Ascending aorta (tissue), 2 donors: ENCODE results near the gene DIDO1. TPM values are rescaled to one million over a fixed set of nuclear protein-coding genes. Genes with fewer than 3 reads are reported as not detected.

Source experiments
- DNase-seq, 2 donors: peaks; one replicate each; pipeline ENCODE4 v3.0.0-alpha.2; 2019; ENCODE audit warnings: low spot score in 2 of 2
- H3K27ac ChIP-seq, 2 donors: fragments of 200-600 bp; sonication (generic); one replicate each; pipeline ENCODE4 v1.5.1; 2016 to 2017; ENCODE audit warnings: mild to moderate bottlenecking in 1 of 2
- H3K27me3 ChIP-seq: fragments of 200-600 bp; sonication (generic); one replicate; pipeline ENCODE4 v1.5.1; 2017
- H3K36me3 ChIP-seq, 2 donors: fragments of 200-600 bp; sonication (generic); one replicate each; pipeline ENCODE4 v1.5.1; 2016
- H3K4me1 ChIP-seq, 2 donors: fragments of 200-600 bp; sonication (generic); one replicate each; pipeline ENCODE4 v1.5.1; 2016 to 2017; ENCODE audit warnings: mild to moderate bottlenecking in 1 of 2
- H3K4me3 ChIP-seq, 2 donors: fragments of 200-600 bp; sonication (generic); one replicate each; pipeline ENCODE4 v1.5.1; 2016 to 2017; ENCODE audit warnings: mild to moderate bottlenecking in 1 of 2
- H3K9me3 ChIP-seq, 2 donors: fragments of 200-600 bp; sonication (generic); one replicate each; pipeline ENCODE4 v1.5.1; 2016
- CTCF ChIP-seq, 3 experiments: fragments of 200-600 bp in 2 of 3; fragments of 450-650 bp in 1 of 3; sonication (generic) in 2 of 3; IDR thresholded peaks; one replicate each; pipeline ENCODE4 v1.5.1; 2016 to 2019; ENCODE audit warnings: antibody characterized with exemption in 3 of 3, mild to moderate bottlenecking in 1 of 3, moderate library complexity in 1 of 3
- intact Hi-C: fragments of 100-400 bp; cut with DNase I; formaldehyde crosslinking; loops from one replicate; pipeline ENCODE4 v1.15.1; 2023
- total RNA-seq: library from RNA; depleted of rRNA; stranded (reverse); fragments of >200 nt; gene quantifications from one replicate; pipeline ENCODE4 v1.1.0, GENCODE V29; 2016

DIDO1 gene
- total RNA-seq, 1 donor from 2014 or later: 42.4 TPM

GRCh38 chr20:62898093-62898964 lies 28.0 kb downstream of the DIDO1 start:
- no peak overlapping the region for H3K4me3 ChIP-seq
- no peaks in the 10 kb centered on the region for H3K9me3 ChIP-seq
- peaks cover 8 to 26% of the 10 kb centered on the region in 2 donors for H3K4me1 ChIP-seq
- TF ChIP-seq CTCF (IDR thresholded peaks at IDR 0.05): no peak
- H3K27ac ChIP-seq: peak overlapping the region in 1 of 2 donors; percentile 43
- intact Hi-C loops: no loop called here
- no peaks in the 10 kb centered on the region for H3K27me3 ChIP-seq
- no peak for DNase-seq
- peaks cover 34 to 57% of the 10 kb centered on the region in 2 donors for H3K36me3 ChIP-seq

GRCh38 chr20:62897666-62898065 lies 28.6 kb downstream of the DIDO1 start:
- H3K36me3 ChIP-seq: peaks cover 35 to 57% of the 10 kb centered on the region in 2 donors
- H3K27ac ChIP-seq: peak overlapping the region in 1 of 2 donors; percentile 43

DNA sequence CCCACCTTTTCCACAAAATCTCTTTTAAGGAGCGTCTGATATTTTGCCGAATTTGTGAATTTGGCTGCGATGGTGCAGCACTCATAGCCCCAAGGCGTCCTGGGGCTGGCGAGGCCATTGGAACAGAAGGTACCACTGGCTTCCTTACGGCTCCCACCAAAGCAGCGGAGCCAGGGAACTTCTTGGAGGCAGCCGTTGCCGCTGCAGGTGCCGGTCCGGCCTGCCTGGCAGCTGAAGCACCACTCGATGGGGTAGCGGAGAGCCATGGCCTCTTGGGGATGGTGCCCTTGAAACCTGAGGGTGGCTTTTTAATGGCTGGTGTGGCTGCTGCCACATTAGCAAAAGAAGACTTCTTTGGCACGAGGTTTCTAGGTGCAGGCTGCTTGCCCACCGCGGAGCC lies 29.8 kb downstream of the DIDO1 start:
- Histone ChIP-seq H3K9me3 (no peaks in the 10 kb centered on the region), H3K36me3 (peaks cover 43 to 57% of the 10 kb centered on the region in 2 donors), H3K4me1 (peaks cover 8 to 26% of the 10 kb centered on the region in 2 donors), H3K27ac (no peak overlapping the region), H3K27me3 (no peaks in the 10 kb centered on the region), H3K4me3 (no peak overlapping the region)
- no peak for DNase-seq
- no peak for TF ChIP-seq CTCF (IDR thresholded peaks at IDR 0.05)
- intact Hi-C loops: no loop called here

More at GRCh38 chr20:62897666-62898065, 28.6 kb downstream of the DIDO1 start:
- DNase-seq: no peak
- Histone ChIP-seq H3K27me3 (no peaks in the 10 kb centered on the region), H3K9me3 (no peaks in the 10 kb centered on the region), H3K4me1 (peaks cover 8 to 26% of the 10 kb centered on the region in 2 donors), H3K4me3 (no peak overlapping the region)
- TF ChIP-seq CTCF (IDR thresholded peaks at IDR 0.05): no peak
- intact Hi-C loops: no loop called here

DNA sequence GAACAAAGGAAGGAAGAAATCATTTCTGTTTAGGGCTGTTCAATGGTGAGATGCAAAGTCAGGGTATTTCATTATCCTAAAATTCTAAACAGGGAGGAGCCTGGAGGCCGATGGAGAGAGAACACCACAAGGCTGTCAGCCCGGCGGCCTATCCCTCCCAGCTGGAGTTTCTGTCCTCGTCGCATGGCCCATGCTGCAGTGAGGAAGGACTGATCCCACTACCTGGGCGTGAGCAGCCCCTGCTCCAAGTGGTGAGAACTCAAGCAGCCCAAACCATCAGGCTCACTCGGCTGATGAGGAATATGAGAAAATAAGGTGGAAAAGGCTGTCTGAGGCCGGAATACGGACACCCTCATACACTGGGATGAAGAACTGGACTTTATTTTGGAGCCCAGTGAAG lies 30.8 kb downstream of the DIDO1 start:
- DNase-seq: no peak
- H3K36me3 ChIP-seq: peaks cover 53 to 59% of the 10 kb centered on the region in 2 donors
- intact Hi-C loops: no loop called here
- peaks cover 7 to 23% of the 10 kb centered on the region in 2 donors for H3K4me1 ChIP-seq
- no peak for TF ChIP-seq CTCF (IDR thresholded peaks at IDR 0.05)
- H3K27me3 ChIP-seq: no peaks in the 10 kb centered on the region
- H3K4me3 ChIP-seq: no peak overlapping the region
- H3K9me3 ChIP-seq: no peaks in the 10 kb centered on the region
- H3K27ac ChIP-seq: no peak overlapping the region

- Histone ChIP-seq H3K27ac (no peak overlapping the region), H3K4me1 (peaks cover 0 to 12% of the 10 kb centered on the region in 2 donors), H3K36me3 (peaks cover 66 to 72% of the 10 kb centered on the region in 2 donors), H3K4me3 (no peak overlapping the region), H3K27me3 (no peaks in the 10 kb centered on the region), H3K9me3 (no peaks in the 10 kb centered on the region)
- no peak for TF ChIP-seq CTCF (IDR thresholded peaks at IDR 0.05)
- DNase-seq: no peak
- intact Hi-C loops: no loop called here
These were observed 32.0 kb downstream of the DIDO1 start for GRCh38 chr20:62894261-62894660.
